H9 (cell line): ENCODE data around the gene TMEM45B. TPM values are rescaled to one million over a fixed set of nuclear protein-coding genes. Genes with fewer than 3 reads are reported as not detected.
A peak's percentile ranks its signal among the peaks of the same experiment; 100 is the strongest.

Experiments
- DNase-seq: peaks from one replicate; pipeline ENCODE4 v3.0.0-alpha.2; 2017
- H2AFZ ChIP-seq: one replicate; pipeline ENCODE4 v1.6.1; 2013; ENCODE audit warnings: mild to moderate bottlenecking, low read length, control low read depth, moderate library complexity
- H2AK5ac ChIP-seq: 2 replicates; pipeline ENCODE4 v1.6.1; 2013; ENCODE audit warnings: low read length, control low read depth, mixed read lengths; ENCODE audit not compliant: insufficient read length
- H2BK120ac ChIP-seq: one replicate; pipeline ENCODE4 v1.6.1; 2013; ENCODE audit warnings: low read depth, mild to moderate bottlenecking, low read length, control low read depth, inconsistent platforms; ENCODE audit not compliant: poor library complexity, severe bottlenecking
- H2BK12ac ChIP-seq: 2 replicates; pipeline ENCODE4 v1.6.1; 2013; ENCODE audit warnings: low read length, control low read depth, mixed read lengths, low read depth; ENCODE audit not compliant: insufficient read length
- H2BK15ac ChIP-seq: 2 replicates; pipeline ENCODE4 v1.6.1; 2013; ENCODE audit warnings: low read depth, low read length, control low read depth
- H2BK20ac ChIP-seq: one replicate; pipeline ENCODE4 v1.6.1; 2013; ENCODE audit warnings: low read depth, mild to moderate bottlenecking, low read length, control low read depth, inconsistent platforms; ENCODE audit not compliant: poor library complexity, severe bottlenecking
- H2BK5ac ChIP-seq: 2 replicates; pipeline ENCODE4 v1.6.1; 2013; ENCODE audit warnings: low read length, control low read depth, mixed read lengths; ENCODE audit not compliant: insufficient read length
- H3K14ac ChIP-seq: 2 replicates; pipeline ENCODE4 v1.6.1; 2013; ENCODE audit warnings: low read length, control low read depth; ENCODE audit not compliant: insufficient read depth
- H3K18ac ChIP-seq: 2 replicates; pipeline ENCODE4 v1.6.1; 2013; ENCODE audit warnings: low read depth, mild to moderate bottlenecking, mixed read lengths, low read length, control low read depth; ENCODE audit not compliant: insufficient read length
- H3K23ac ChIP-seq: 2 replicates; pipeline ENCODE4 v1.6.1; 2013; ENCODE audit warnings: low read length, control low read depth, mixed read lengths, low read depth; ENCODE audit not compliant: insufficient read length
- H3K23me2 ChIP-seq: 2 replicates; pipeline ENCODE4 v1.6.1; 2013; ENCODE audit warnings: low read depth, mild to moderate bottlenecking, mixed read lengths, low read length, control low read depth; ENCODE audit not compliant: insufficient read length, poor library complexity, severe bottlenecking
- H3K27ac ChIP-seq: 2 replicates; pipeline ENCODE4 v1.5.1; 2013; ENCODE audit warnings: low read length, control low read depth, mixed read lengths, low read depth; ENCODE audit not compliant: insufficient read length
- H3K27me3 ChIP-seq: 2 replicates; pipeline ENCODE4 v1.6.1; 2013; ENCODE audit warnings: low read length, control low read depth, inconsistent platforms; ENCODE audit not compliant: insufficient read depth
- H3K4ac ChIP-seq: 2 replicates; pipeline ENCODE4 v1.6.1; 2013; ENCODE audit warnings: low read depth, mild to moderate bottlenecking, control low read depth, inconsistent platforms, low read length, moderate library complexity
- H3K4me1 ChIP-seq: 2 replicates; pipeline ENCODE4 v1.6.1; 2013; ENCODE audit warnings: low read length, control low read depth, inconsistent platforms; ENCODE audit not compliant: insufficient read depth
- H3K4me2 ChIP-seq: 2 replicates; pipeline ENCODE4 v1.6.1; 2013; ENCODE audit warnings: low read length, control low read depth, mixed read lengths; ENCODE audit not compliant: insufficient read length, insufficient read depth
- H3K56ac ChIP-seq: 2 replicates; pipeline ENCODE4 v1.6.1; 2013; ENCODE audit warnings: low read depth, mild to moderate bottlenecking, mixed read lengths, low read length, control low read depth; ENCODE audit not compliant: insufficient read length
- H3K79me1 ChIP-seq: 2 replicates; pipeline ENCODE4 v1.6.1; 2013; ENCODE audit warnings: low read depth, mild to moderate bottlenecking, moderate library complexity, low read length, control low read depth, inconsistent platforms; ENCODE audit not compliant: insufficient read depth, poor library complexity, severe bottlenecking
- H3K79me2 ChIP-seq: 2 replicates; pipeline ENCODE4 v1.6.1; 2013; ENCODE audit warnings: low read length, control low read depth, inconsistent platforms; ENCODE audit not compliant: insufficient read depth
- H3K9ac ChIP-seq: 2 replicates; pipeline ENCODE4 v1.6.1; 2013; ENCODE audit warnings: low read length, control low read depth, mixed read lengths; ENCODE audit not compliant: insufficient read length; ENCODE audit errors: extremely low read depth
- H3K9me3 ChIP-seq: one replicate; pipeline ENCODE4 v1.6.1; 2013; ENCODE audit warnings: low read depth, low read length, inconsistent platforms; ENCODE audit not compliant: control insufficient read depth
- H3T11ph ChIP-seq: one replicate; pipeline ENCODE4 v1.6.1; 2013; ENCODE audit warnings: mild to moderate bottlenecking, low read length, control low read depth, inconsistent platforms
- H4K20me1 ChIP-seq: one replicate; pipeline ENCODE4 v1.6.1; 2013; ENCODE audit not compliant: control insufficient read depth, insufficient read length, insufficient read depth
- H4K5ac ChIP-seq: 2 replicates; pipeline ENCODE4 v1.6.1; 2013; ENCODE audit warnings: low read depth, mild to moderate bottlenecking, mixed read lengths, low read length, control low read depth; ENCODE audit not compliant: insufficient read length
- H4K8ac ChIP-seq: replicated peaks from 2 replicates; pipeline ENCODE4 v1.6.1; 2013; ENCODE audit warnings: low read length, control low read depth, mixed read lengths, low read depth; ENCODE audit not compliant: insufficient read length
- H4K91ac ChIP-seq: 2 replicates; pipeline ENCODE4 v1.6.1; 2013; ENCODE audit warnings: low read depth, mild to moderate bottlenecking, moderate library complexity, mixed read lengths, low read length, control low read depth; ENCODE audit not compliant: insufficient read length
- H3K27ac Mint-ChIP-seq, 3 experiments: 2 replicates in 2 of 3; 3 replicates in 1 of 3; pipeline ENCODE4 v1.8.0; 2020 to 2021; ENCODE audit warnings: mixed read lengths in 3 of 3, mild to moderate bottlenecking in 1 of 3, moderate library complexity in 1 of 3
- H3K27me3 Mint-ChIP-seq: 2 replicates; pipeline ENCODE4 v1.8.0; 2021; ENCODE audit warnings: low read depth, mild to moderate bottlenecking, moderate library complexity, mixed read lengths
- H3K36me3 Mint-ChIP-seq, 3 experiments: 2 replicates in 2 of 3; 3 replicates in 1 of 3; pipeline ENCODE4 v1.8.0; 2020 to 2021; ENCODE audit warnings: low read depth in 3 of 3, mixed read lengths in 3 of 3; ENCODE audit not compliant: insufficient read depth in 1 of 3
- H3K4me1 Mint-ChIP-seq, 2 experiments: 2 replicates each; pipeline ENCODE4 v1.8.0; 2020; ENCODE audit warnings: mixed read lengths in 2 of 2
- H3K4me3 Mint-ChIP-seq, 2 experiments: 2 replicates in 1 of 2; 3 replicates in 1 of 2; pipeline ENCODE4 v1.8.0; 2020 to 2021; ENCODE audit warnings: mild to moderate bottlenecking in 2 of 2, mixed read lengths in 2 of 2, moderate library complexity in 1 of 2
- H3K9me3 Mint-ChIP-seq, 2 experiments: 2 replicates in 1 of 2; 3 replicates in 1 of 2; pipeline ENCODE4 v1.8.0; 2020; ENCODE audit warnings: mild to moderate bottlenecking in 2 of 2, mixed read lengths in 2 of 2, moderate library complexity in 1 of 2
- WGBS: extraction: QIAGEN DNeasy Blood & Tissue Kit; methylation state at CpG from one replicate; pipeline ENCODE4 v1.1.7; 2013; ENCODE audit warnings: missing lambda C conversion rate, low lambda C conversion rate, mixed read lengths; ENCODE audit not compliant: insufficient read length; ENCODE audit errors: extremely low coverage; 5-methylcytosine and 5-hydroxymethylcytosine counted together
- total RNA-seq: library from RNA; stranded (reverse); gene quantifications from 2 replicates; pipeline ENCODE4 v1.2.1, GENCODE V29; 2021
- TF ChIP-seq, protein P1 (sequence below): fragments of 200-600 bp; sonication (generic); conservative IDR thresholded peaks from 3 replicates; pipeline ENCODE4 v1.8.0; 2021; ENCODE audit warnings: antibody characterized with exemption, mild to moderate bottlenecking

Gene TMEM45B
- total RNA-seq, 1 experiment from 2014 or later, result 0.70 TPM

DNA sequence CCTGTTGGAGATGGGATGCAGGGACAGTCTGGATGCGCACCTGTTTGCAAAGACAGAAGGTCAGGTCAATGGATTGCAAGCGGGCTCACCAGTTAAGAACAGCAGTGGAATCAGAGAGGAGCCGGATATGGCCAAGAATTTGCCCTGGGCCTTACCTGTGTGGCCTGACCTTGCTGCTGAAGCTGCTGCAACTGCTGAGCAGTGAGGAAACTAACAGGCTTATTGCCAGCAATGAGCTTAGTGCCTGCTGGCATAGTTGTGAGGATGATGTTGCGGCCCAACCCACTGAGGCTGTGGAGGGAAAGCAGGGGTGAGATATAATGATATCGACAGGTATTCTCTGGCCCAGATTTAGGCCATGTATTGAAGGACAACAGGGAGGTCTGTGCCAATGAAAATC, 49.2 kb downstream of the TMEM45B start:
- peaks cover 53 to 90% (median 86%) of the 10 kb centered on the region in 3 experiments for H3K36me3 Mint-ChIP-seq
- Histone ChIP-seq H4K20me1 (no peaks in the 10 kb centered on the region), H3T11ph (no peak overlapping the region), H2BK12ac (no peak overlapping the region), H3K9me3 (no peaks in the 10 kb centered on the region), H3K4me2 (no peak overlapping the region), H4K8ac (no peak overlapping the region), H3K56ac (no peak overlapping the region), H2BK120ac (no peak overlapping the region), H3K23ac (no peak overlapping the region), H3K18ac (no peak overlapping the region), H3K4ac (no peak overlapping the region), H3K27me3 (no peaks in the 10 kb centered on the region), H4K5ac (no peak overlapping the region), H2BK15ac (no peak overlapping the region), H3K4me1 (peaks cover 2% of the 10 kb centered on the region; the same call in 1 of the 2 replicates), H2AFZ (no peak overlapping the region), H2BK20ac (no peak overlapping the region), H4K91ac (no peak overlapping the region), H2BK5ac (no peak overlapping the region), H3K79me2 (no peaks in the 10 kb centered on the region), H3K27ac (no peak overlapping the region), H3K9ac (no peak overlapping the region), H3K14ac (no peak overlapping the region), H3K79me1 (no peaks in the 10 kb centered on the region), H2AK5ac (no peak overlapping the region), H3K23me2 (no peaks in the 10 kb centered on the region)
- DNase-seq, result no peak
- no peaks in the 10 kb centered on the region for H3K27me3 Mint-ChIP-seq
- no peaks in the 10 kb centered on the region for H3K9me3 Mint-ChIP-seq
- no CpG with 5 or more reads among the region's 5 CpGs for WGBS
- H3K4me3 Mint-ChIP-seq, result no peak overlapping the region
- TF ChIP-seq, protein P1, sequence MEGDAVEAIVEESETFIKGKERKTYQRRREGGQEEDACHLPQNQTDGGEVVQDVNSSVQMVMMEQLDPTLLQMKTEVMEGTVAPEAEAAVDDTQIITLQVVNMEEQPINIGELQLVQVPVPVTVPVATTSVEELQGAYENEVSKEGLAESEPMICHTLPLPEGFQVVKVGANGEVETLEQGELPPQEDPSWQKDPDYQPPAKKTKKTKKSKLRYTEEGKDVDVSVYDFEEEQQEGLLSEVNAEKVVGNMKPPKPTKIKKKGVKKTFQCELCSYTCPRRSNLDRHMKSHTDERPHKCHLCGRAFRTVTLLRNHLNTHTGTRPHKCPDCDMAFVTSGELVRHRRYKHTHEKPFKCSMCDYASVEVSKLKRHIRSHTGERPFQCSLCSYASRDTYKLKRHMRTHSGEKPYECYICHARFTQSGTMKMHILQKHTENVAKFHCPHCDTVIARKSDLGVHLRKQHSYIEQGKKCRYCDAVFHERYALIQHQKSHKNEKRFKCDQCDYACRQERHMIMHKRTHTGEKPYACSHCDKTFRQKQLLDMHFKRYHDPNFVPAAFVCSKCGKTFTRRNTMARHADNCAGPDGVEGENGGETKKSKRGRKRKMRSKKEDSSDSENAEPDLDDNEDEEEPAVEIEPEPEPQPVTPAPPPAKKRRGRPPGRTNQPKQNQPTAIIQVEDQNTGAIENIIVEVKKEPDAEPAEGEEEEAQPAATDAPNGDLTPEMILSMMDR, result no peak
- H3K27ac Mint-ChIP-seq, result peak overlapping the region in 1 of 3 experiments; percentile 70; a peak in 1 of 7 replicates
- H3K4me1 Mint-ChIP-seq, result peaks cover 11% of the 10 kb centered on the region in 2 experiments
